ENCODE data around the gene ATIC.

Gene ATIC

GRCh38 chr2:215399067-215399716 is 87.3 kb downstream of the ATIC start:
- DNase-seq (ENCODE audit: low read depth), result no peak

Measured in activated T-cell treated with anti-CD3 and anti-CD28 coated beads for 48 hours (primary cell).